Femur (tissue), 1 donor: ENCODE data around the gene DGCR8.

ENCODE experiments used
- DNase-seq: peaks from one replicate; pipeline ENCODE4 v3.0.0-alpha.2; 2017

The DGCR8 gene

GRCh38 chr22:20079745-20080444, at the start of gene DGCR8:
Gene DGCR8 (plus strand): TSS chr22:20080241. CDS start chr22:20085964, 5,723 bp downstream.
- DNase-seq, result peak; percentile 97

- no peak for DNase-seq
Measured at GRCh38 chr22:20031732-20032406, 48.2 kb upstream of the DGCR8 start.

DNA sequence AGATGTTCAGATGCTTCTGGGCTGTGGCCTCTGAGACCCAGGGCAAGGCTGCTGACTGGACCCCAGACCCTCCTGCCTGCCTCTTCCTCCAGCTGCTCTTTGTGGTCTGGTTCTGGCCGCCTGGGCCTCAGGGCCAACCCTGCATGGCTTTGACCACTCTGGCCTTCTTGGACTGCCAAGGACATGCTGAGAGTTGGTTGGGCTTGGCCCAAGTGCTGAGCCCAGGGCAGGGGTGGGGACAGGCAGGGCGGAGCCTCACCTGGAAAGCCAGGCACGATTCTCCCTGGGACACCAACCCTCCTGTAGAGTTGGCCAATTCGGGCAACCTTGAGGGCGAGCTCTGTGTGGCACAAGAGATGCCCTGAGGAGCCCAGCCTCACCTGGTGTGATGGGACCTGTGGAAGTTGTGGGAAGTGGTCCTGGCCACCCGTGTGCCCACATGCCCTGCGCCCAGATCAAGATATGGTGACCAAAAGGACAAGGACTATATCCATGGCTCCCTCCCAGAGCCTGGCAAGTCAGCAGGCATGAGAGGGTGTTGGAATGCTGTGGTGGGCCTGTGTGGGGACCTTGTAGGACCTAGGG, 47.5 kb upstream of the DGCR8 start:
- no peak for DNase-seq

DNA sequence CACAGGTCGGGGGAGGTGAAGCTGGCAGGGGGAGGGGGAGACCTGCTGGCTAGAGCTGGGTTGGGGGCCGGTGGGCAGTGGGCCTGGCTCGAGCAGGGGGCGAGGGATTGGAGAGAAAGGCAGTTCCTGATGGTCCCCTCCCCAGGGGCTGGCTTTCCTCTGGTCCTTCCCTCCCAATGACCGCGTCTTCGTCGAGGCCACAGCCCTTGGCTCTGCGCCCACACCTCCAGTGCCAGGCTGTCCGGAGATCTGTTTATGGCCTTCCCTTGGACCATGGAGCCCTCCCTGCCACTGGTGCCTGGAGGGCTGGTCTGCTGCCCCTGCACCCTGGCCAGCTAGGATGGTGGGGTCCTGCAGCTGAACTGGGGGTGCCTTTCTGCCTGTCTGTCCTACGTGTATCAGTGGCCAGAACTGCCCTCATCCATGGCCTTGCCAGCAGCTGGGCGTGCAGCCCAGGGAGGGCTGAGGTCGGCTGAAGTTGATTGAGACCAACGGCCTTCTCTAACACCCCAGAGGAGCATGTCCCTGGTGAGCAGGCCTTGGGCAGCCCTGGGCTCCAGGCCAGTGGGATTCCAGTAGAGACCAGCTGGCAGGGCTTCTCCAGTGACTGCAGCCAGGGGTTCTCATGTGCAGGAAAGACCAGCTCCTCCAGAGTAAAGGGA, 46.9 kb upstream of the DGCR8 start:
- no peak for DNase-seq

DNA sequence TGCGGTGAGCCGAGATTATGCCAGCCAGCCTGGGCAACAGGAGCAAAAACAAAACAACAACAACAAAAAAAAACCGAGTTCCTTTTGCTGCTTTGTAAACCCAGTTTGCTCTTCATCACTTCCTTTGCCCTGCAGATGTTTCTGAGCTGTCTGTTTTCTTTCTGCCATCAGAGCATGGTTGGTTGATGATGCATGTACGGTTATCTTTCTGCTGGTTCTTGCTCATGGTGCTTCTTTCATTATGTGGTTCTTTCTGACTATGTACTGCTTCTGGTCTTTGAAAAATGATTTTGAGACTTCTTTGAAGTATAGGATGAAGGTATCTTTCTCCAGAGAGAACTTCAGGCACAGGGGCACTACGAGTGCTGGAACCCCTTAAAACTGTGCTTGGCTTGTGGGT, 45.9 kb upstream of the DGCR8 start:
- no peak for DNase-seq

GRCh38 chr22:20035375-20036083, 44.5 kb upstream of the DGCR8 start:
- DNase-seq, result no peak

DNA sequence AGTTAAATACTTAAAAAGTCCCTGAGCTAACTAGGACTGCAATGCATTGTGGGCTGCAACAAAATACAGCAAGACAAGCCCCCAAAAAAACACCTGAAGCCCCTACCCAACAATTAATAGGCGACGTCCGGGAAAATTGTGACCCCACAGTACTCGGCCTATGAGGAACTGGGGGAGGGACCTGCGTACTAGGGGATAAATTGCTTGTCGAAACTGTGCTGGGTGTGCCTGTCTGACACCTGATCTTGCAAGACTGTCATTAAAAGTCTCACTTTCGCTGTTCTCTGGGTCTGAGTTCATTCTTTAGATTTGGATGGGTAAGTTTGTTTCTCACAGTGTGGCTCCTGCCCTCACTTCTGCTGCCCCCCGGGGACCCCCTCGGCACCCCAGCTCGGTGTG, 44.0 kb upstream of the DGCR8 start:
- no peak for DNase-seq

DNA sequence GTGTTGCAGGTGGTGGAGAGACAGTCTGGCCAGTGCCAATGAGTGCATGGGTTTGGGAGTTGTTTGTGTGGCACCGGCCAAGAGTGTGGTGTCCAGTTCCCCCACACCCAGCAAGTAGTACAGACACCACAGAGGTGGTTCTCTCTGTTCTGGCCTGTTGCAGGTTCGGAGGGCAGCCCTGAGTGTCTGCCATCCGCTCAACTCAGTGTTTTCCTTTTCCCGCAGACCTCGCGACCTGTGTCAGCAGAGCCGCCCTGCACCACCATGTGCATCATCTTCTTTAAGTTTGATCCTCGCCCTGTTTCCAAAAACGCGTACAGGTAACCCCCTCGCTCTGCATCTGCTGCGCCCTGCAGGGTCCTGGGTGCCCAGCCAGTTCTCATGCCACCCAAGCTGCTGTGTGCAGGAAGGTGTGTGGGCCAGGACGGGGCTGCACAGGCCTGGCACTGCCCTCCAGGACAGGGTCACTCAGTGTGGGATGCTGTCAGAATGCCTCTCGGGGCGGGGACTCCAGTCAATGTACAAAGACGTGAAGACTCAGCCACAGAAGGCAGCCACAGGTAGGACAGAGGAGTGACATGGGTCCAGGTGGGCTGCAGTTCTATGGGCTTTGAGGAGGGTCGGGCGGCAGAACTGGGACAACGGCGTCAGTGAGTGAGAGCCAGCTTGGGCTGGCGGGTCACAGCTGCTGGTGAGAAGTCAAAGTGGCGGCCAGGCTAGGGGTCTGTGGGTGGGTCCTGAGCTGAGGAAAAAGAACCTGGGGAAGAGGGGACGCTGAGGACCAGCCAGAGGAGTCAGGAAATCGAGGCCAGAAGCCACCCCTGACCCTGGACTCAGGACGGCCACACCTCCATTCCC, 43.3 kb upstream of the DGCR8 start:
- no peak for DNase-seq

DNA sequence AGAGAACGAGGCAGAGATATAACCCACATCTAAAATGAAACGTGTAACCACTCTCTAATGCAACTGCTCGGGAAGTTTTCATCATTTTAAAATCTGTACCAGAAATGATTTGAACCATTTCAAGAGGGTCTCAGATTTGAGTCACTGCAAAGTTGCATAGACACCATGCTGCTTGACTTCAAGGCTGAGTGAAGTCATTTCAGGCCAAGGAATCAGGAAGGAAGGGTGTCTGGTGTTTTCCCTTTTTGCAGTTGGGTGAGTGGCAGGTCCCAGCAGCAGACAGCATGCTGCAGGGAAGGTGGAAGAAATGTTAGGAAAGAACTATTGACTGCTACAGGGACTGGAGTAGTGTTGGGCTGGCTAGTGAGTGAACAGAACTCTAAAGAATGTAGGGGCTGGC, 42.6 kb upstream of the DGCR8 start:
- no peak for DNase-seq

GRCh38 chr22:20038574-20038973, 41.5 kb upstream of the DGCR8 start:
- no peak for DNase-seq

- no peak for DNase-seq
Measured at GRCh38 chr22:20039683-20040325, 40.2 kb upstream of the DGCR8 start.

GRCh38 chr22:20040327-20041200, 39.5 kb upstream of the DGCR8 start:
- no peak for DNase-seq

GRCh38 chr22:20043057-20043996, 36.7 kb upstream of the DGCR8 start:
- no peak for DNase-seq

GRCh38 chr22:20043997-20044342, 36.1 kb upstream of the DGCR8 start:
- no peak for DNase-seq

DNA sequence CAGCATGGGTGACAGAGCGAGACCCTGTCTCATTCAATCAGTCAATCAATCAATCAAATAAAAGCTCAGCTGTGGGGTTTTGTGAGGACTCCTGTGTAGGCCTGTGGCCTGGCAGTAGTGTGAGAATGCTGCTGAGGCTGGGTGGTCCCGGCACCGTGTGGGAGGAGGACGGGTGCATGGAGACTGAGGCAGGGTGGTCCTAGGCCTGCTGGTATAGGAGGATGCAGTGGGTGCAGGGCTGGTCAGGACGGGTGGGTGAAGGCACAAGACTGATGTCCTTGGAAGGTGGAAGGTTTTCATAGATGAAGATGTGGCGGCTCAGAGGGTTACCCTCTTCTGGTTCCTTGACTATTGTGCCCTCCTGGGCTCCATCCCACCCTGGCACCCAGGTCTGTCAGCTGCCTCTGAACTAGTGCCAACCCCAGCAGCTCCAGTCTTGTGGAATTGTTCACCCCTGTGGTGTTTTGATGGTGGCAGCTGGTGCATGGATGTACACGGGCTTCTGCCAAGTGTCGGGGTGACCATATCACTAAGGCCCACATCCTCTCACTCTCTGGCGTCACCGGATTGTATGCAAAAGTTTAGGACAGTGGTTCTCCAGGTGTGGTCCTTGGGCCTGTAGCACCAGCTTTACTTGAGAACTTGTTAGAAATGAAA, 35.4 kb upstream of the DGCR8 start:
- DNase-seq, result no peak

GRCh38 chr22:20046730-20047129, 33.3 kb upstream of the DGCR8 start:
- no peak for DNase-seq

DNA sequence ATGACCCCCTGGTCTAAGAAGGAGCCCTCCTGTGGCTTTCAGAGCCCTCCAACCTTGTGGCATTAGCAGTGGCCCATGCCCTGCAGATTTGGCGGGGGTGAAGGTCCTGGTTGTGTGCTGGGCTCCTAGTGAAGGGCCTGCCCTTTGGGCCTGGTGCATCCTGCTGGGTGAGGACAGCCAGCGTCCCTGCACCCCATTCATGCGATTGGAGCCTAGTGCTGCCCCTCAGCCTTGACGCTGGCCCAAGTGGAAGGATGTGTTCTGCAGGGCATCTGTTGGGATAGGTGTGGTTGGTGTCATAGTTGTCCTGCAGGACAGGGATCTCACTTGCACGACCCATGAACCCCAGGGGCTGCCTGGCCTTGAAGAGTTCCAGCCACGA, 28.1 kb upstream of the DGCR8 start:
- DNase-seq, result no peak

DNA sequence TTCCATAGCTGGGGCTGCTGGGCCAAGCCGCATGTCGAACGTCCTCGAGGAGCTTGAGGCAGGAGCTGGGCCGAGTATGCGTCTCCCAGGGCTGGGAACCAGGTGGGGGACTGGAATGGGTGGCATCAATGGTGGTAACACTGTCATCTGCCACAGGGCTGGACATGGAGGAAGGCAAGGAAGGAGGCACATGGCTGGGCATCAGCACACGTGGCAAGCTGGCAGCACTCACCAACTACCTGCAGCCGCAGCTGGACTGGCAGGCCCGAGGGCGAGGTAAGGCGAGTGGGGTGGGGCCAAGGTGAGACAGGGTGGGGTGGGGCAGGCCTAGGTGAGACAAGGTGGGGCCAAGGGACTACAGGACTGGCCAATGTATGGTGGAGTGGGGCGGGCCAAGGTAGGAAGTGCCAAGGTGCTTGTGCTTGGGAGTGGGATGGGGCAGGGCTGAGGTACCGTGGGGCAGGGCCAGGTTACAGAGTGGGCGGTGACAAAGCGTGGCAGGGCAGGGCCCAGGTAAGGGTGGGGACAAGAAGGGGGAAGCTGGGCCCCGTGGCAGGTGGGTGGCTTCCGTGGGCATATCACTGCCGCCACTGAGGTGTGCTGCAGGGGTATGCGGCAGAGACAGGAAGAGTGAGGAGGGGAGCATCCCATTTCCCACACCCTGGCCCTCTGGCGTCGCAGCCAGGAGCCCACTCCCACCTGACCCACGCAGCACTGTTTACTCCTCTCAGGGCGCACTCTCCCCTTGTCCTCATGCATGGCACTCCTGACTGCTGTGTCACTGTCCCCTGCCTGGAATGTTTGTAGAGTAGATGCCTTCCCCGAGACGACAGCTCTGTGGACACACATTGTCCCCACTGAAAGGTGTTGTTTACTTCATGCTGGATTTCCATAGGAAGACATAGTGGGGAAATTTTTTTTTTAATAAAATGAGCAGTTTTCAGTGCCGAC, 27.5 kb upstream of the DGCR8 start:
- DNase-seq, result no peak
